GM18505 (cell line): ENCODE measurements around the gene RARRES1.
"Not testable (repeated sequence)": the region's sequence is repeated elsewhere in the genome, so short reads cannot be mapped to it uniquely, and the experiment has no call there.

ENCODE experiments used
- ATAC-seq: cut with Tn5 transposase; IDR thresholded peaks from one replicate; pipeline ENCODE4 v1.9.1; 2021; ENCODE audit not compliant: unreplicated experiment
- POLR2A ChIP-seq: IDR thresholded peaks from 4 replicates; pipeline ENCODE4 v1.6.1; 2011; ENCODE audit warnings: borderline replicate concordance; ENCODE audit not compliant: insufficient read depth, insufficient read length; ENCODE audit errors: extremely low read depth

Gene RARRES1

DNA sequence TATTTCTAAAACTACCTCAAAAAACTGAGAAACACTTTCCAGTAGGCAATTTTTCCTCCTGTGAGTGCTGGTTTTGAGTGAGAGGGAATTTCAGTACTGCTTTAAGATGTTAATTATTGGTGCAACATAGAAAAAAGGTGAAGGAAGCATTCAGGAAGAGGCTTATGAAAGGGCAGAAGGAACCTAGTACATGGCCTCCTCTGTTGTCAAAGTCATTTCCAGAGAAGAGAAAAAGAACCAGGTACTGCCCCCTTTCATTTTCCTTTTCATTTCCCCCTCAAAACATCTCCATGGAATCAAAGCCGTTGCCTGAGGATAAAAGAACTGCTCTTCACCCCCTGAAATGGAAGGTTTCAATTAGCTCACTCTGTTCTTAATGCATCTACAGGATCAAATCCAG is 19.8 kb downstream of the RARRES1 start:
- ATAC-seq: no peak
- TF ChIP-seq POLR2A: no peak

- peak; percentile 61 for ATAC-seq
- no peak for TF ChIP-seq POLR2A
Measured at GRCh38 chr3:158711886-158712285, 20.4 kb downstream of the RARRES1 start.

DNA sequence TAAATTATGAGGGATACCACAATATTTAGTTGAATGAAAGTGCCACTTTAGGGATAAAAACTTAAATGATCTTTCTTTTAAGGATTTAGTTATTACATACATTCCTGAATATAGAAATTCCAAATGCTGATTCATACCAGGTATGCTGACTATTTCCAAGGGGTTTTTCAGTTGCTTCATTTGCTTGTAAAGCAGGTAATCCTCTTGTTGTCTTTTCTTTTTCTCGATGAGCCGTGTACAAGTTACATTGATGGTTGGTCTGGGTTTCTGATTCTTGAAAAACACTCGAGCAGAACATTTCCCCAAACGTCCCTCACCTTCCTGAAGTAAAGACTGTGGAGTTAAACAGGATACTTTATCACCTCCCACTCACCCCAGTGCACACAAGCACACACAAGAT is 21.7 kb downstream of the RARRES1 start:
- no peak for TF ChIP-seq POLR2A
- no peak for ATAC-seq

- ATAC-seq: no peak
- TF ChIP-seq POLR2A: no peak
Measured at GRCh38 chr3:158709666-158710083, 22.6 kb downstream of the RARRES1 start.

GRCh38 chr3:158703566-158703965 is 28.7 kb downstream of the RARRES1 start:
- TF ChIP-seq POLR2A: no peak
- ATAC-seq: no peak

- ATAC-seq: no peak
- TF ChIP-seq POLR2A: no peak
Measured at GRCh38 chr3:158702815-158703481, 29.3 kb downstream of the RARRES1 start.

GRCh38 chr3:158701420-158702065 is 30.7 kb downstream of the RARRES1 start:
- TF ChIP-seq POLR2A: no peak
- no peak for ATAC-seq

DNA sequence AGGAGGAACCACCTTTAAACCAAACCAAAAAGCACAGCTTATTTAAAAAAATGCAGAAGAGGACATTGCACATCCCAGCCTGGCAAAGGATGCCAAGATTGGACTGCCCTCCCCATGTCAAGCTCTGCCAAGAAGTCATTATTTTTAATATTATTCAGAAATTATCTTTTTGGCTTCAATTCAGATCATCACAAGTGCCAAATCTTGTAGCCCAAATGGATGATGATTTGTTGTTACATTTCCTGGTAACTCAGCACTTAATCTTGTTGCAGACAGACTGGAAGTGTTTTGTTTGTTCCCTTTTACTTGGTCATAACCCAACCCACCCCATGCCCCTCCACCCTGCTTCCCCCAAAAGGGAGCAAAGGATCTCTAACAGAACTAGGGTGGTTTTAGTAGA is 31.7 kb downstream of the RARRES1 start:
- no peak for TF ChIP-seq POLR2A
- no peak for ATAC-seq

DNA sequence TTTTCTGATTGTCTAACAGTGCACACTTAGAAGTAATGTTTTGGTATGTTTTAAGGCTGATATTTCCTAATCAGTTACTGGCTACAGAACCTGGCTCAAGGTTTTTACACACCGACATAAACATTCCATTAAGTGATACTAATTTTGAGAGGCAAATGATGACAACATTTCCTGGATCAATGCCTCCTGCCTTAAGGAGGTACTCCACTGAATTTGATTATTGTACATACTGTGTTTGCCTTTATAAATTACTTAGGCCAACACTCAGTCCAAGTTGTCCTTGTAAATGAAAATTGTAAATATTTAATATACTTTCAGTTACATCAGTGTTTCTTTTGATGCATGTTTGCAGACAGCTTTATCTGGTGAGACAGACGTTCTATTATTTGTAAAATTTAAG is 35.6 kb downstream of the RARRES1 start:
- no peak for TF ChIP-seq POLR2A
- ATAC-seq: no peak

- not testable (repeated sequence) for ATAC-seq
Measured at GRCh38 chr3:158693866-158694456, 38.3 kb downstream of the RARRES1 start.

DNA sequence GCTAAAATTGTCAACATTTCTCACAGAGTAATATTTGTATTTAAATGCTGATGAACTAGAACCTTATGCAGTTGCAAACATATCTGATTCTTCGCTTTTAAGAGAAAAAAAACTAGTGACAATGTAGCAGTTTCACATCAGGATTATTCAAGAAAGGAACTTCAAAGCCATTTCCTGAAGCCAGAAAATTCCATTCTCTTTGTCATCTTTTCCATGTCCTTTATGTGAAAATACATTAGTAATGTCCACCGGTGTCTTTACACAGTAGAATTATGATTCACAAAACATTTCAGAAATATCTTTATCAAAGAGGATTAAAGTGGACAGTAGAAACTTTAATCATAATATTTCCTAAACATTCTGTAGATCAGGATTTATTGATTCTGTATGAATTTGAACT is 47.1 kb downstream of the RARRES1 start:
- no peak for ATAC-seq
- TF ChIP-seq POLR2A: no peak

DNA sequence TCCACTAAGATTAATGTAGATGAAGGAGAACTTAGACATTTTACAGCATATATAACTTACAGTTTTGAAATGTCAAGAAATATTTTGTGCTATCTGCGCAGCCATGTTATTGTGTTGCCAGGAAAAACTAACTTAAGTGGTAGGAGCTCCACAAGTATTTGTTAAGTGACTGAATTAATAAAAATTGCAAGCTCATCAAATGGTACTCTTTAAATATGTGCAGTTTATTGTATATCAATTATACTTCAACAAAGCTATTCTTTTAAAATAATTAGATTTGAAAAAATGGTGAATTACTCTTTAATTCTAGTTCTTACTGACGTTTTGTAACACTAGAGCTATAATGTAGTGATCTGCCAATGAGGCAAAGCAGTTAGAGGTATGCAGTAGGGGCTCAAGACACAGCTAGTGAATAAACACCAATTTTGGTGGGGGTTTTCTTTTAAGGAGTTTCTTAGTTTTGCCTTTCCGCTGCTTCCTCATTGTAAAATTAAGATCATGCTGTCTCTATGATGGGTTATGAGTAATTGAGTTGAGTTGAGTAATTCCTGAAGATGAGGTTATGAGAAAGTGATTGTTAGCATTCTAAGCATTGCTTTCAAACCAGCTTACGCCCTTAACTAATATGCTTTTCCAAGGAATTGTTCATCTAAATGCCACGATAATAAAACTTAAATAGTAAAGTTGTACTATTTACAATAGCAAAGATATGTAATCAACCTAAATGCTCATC is 48.9 kb downstream of the RARRES1 start:
- no peak for TF ChIP-seq POLR2A
- no peak for ATAC-seq

DNA sequence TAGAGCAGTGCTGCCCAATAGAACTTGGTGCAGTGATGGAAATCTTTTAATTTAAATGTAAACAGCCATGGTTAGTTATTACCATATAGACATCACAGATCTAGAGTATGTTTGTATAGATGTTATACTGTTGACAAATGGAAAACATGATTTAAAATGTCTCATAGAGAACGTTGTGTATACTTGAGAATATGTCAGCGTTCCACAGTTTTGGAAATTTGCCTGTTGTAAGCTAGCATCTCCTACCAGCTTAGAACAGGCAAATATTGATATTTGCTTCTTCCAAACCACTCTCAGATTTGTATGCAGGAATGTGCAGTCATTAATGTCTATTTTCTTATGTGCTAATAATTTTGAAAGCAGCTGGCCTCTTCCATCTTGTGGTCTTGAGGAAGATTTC is 51.4 kb downstream of the RARRES1 start:
- TF ChIP-seq POLR2A: no peak
- no peak for ATAC-seq
